Epithelial cell of proximal tubule (primary cell): ENCODE measurements around the gene H2AZ1. TPM values are rescaled to one million over a fixed set of nuclear protein-coding genes. Genes with fewer than 3 reads are reported as not detected.

Source experiments
- DNase-seq: peaks from one replicate; pipeline ENCODE4 v3.0.0-alpha.2; 2011; ENCODE audit warnings: low read depth
- H3K4me3 ChIP-seq: 2 replicates; pipeline ENCODE4 v1.5.1; 2011; ENCODE audit warnings: low read depth, mild to moderate bottlenecking, low read length
- total RNA-seq: library from RNA; depleted of rRNA; stranded (reverse); fragments of >200 nt; gene quantifications from 2 replicates; pipeline ENCODE4 v1.2.3, GENCODE V29; 2015
- TF ChIP-seq, protein P1 (sequence below): conservative IDR thresholded peaks from 2 replicates; pipeline ENCODE4 v1.5.1; 2012; ENCODE audit warnings: low read depth, mild to moderate bottlenecking, low read length

The H2AZ1 gene
- total RNA-seq, 1 donor from 2014 or later: 703 TPM

DNA sequence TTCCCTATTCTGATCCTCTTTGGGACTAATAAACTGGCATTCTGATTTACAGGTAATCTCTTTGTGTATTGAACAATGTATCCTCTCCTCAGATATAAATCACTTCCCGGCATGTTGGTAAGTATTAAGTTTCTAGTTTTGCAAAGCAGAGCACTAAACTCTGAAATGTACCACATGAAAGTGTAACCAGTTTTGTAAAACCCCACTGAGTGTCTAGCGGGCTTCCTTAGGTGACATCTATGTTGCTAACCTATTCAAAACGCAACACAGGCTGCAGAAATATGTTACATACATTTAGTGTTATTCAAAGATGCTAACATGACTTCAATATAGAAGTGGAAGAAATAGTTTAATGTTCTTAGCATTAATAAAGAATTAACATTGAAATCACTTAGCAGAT, 28.9 kb downstream of the H2AZ1 start:
- DNase-seq: no peak
- H3K4me3 ChIP-seq: no peak overlapping the region
- TF ChIP-seq, protein P1, sequence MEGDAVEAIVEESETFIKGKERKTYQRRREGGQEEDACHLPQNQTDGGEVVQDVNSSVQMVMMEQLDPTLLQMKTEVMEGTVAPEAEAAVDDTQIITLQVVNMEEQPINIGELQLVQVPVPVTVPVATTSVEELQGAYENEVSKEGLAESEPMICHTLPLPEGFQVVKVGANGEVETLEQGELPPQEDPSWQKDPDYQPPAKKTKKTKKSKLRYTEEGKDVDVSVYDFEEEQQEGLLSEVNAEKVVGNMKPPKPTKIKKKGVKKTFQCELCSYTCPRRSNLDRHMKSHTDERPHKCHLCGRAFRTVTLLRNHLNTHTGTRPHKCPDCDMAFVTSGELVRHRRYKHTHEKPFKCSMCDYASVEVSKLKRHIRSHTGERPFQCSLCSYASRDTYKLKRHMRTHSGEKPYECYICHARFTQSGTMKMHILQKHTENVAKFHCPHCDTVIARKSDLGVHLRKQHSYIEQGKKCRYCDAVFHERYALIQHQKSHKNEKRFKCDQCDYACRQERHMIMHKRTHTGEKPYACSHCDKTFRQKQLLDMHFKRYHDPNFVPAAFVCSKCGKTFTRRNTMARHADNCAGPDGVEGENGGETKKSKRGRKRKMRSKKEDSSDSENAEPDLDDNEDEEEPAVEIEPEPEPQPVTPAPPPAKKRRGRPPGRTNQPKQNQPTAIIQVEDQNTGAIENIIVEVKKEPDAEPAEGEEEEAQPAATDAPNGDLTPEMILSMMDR: no peak

DNA sequence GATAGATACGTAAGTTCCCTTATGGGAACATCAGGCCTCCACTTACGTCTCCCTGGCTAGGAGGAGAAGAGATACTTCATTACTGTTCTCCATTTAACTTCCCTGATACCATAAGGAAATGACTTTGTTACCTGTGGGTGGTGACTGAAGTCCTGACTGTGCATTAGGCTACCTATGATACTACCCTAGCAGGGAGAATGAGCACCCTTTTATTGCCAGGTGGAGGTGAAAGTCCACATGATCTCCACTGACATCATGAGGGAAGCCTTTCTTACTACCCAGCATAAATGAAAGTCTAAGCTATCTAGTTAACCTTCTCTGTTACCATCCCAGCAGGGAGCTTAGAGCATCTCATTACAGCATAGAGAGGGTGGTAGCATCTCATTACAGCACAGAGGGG, 31.4 kb downstream of the H2AZ1 start:
- TF ChIP-seq, protein P1: no peak
- DNase-seq: no peak
- no peak overlapping the region for H3K4me3 ChIP-seq

DNA sequence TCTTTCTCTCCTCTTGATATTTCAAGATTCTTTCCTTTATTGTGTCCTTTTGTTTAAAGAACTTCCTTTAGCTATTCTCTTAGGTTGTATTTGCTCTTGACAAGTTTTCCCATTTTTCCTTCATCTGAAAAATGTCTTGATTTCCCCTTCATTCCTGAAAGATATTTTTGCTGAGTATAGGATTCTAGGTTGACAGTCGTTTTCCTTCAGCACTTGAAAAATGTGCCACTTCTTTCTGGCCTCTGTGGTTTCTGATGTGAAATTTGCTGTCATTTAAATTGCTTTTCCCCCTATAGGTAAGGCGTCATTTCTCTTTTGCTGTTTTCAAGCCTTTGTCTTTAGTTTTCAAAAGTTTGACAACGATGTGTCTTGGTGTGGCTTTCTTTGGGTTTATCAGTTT, 32.5 kb downstream of the H2AZ1 start:
- TF ChIP-seq, protein P1: no peak
- DNase-seq: no peak

DNA sequence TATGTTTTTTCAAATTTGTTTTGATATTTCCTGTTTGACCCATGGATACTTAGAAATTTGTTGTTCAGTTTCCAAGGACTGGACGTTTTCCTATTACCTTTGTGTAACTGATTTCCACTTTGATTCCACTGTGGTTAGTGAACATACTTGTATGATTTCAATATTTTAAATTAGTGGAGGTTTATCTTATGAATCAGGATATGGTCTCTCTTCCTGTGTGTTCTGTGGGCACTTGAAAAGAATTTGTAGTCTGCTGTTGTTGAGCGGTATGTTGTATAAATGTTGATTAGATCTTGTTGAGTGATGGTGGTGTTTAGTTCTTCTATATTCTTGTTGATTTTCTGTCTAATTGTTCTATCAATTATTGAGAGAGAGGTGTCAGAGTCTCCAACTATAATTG, 34.6 kb downstream of the H2AZ1 start:
- no peak overlapping the region for H3K4me3 ChIP-seq
- no peak for DNase-seq
- TF ChIP-seq, protein P1: no peak

More for the DNA sequence above, 32.5 kb downstream of the H2AZ1 start:
- no peak overlapping the region for H3K4me3 ChIP-seq

Other genes with a start within 250 kb of the H2AZ1 start
- gene DAPP1, start 133.4 kb downstream of the H2AZ1 start, total RNA-seq: 6.7 and 18.3 TPM in 2 replicates
- 22.2 and 37.0 TPM in 2 replicates for gene LAMTOR3, start 55.8 kb downstream of the H2AZ1 start, total RNA-seq
- gene DNAJB14, start 3.7 kb downstream of the H2AZ1 start, total RNA-seq: 14.5 and 15.1 TPM in 2 replicates
- gene DDIT4L, start 240.2 kb upstream of the H2AZ1 start, total RNA-seq: 3.1 and 4.3 TPM in 2 replicates